ENCODE measurements around the gene SLC9A7.

Gene SLC9A7

GRCh38 chrX:46636223-46636622, 122.7 kb downstream of the SLC9A7 start:
- TF ChIP-seq, protein P1, sequence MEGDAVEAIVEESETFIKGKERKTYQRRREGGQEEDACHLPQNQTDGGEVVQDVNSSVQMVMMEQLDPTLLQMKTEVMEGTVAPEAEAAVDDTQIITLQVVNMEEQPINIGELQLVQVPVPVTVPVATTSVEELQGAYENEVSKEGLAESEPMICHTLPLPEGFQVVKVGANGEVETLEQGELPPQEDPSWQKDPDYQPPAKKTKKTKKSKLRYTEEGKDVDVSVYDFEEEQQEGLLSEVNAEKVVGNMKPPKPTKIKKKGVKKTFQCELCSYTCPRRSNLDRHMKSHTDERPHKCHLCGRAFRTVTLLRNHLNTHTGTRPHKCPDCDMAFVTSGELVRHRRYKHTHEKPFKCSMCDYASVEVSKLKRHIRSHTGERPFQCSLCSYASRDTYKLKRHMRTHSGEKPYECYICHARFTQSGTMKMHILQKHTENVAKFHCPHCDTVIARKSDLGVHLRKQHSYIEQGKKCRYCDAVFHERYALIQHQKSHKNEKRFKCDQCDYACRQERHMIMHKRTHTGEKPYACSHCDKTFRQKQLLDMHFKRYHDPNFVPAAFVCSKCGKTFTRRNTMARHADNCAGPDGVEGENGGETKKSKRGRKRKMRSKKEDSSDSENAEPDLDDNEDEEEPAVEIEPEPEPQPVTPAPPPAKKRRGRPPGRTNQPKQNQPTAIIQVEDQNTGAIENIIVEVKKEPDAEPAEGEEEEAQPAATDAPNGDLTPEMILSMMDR (IDR thresholded peaks at IDR 0.05; ENCODE audit: unreplicated experiment in 3 of 3), result no peak
- Mint-ChIP-seq H3K4me3 (no peak overlapping the region), H3K9me3 (peaks cover 2% of the 10 kb centered on the region), H3K27ac (no peak overlapping the region), H3K4me1 (no peaks in the 10 kb centered on the region), H3K27me3 (ENCODE audit: low read depth) (no peaks in the 10 kb centered on the region), H3K36me3 (ENCODE audit: low read depth) (no peaks in the 10 kb centered on the region)

DNA sequence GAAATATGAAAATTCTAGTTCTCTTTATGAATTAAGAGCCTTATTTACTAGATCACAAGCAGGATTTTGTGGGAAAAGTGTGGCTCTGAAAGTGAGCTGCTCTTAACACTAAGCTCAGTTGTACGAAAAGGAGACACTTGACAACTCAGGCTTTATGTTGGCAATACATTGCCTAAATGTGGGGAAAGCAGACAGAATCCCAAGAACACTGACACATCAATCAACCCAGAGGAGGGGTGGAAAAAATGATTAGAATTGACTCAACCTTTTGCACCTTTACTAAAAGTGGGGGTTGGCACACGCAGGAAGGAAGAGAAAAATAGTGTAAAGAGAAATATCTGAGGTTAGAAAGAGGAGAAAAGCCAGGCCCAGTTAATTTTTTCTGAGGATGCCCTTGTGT, 123.7 kb downstream of the SLC9A7 start:
- Mint-ChIP-seq H3K36me3 (ENCODE audit: low read depth) (no peaks in the 10 kb centered on the region), H3K27ac (no peak overlapping the region), H3K9me3 (peaks cover 2% of the 10 kb centered on the region), H3K27me3 (ENCODE audit: low read depth) (no peaks in the 10 kb centered on the region), H3K4me3 (no peak overlapping the region), H3K4me1 (no peaks in the 10 kb centered on the region)
- TF ChIP-seq, protein P1 (IDR thresholded peaks at IDR 0.05; ENCODE audit: unreplicated experiment in 3 of 3), result no peak

- no peaks in the 10 kb centered on the region for H3K36me3 Mint-ChIP-seq (ENCODE audit: low read depth)
- TF ChIP-seq, protein P1 (IDR thresholded peaks at IDR 0.05; ENCODE audit: unreplicated experiment in 3 of 3), result no peak
- no peaks in the 10 kb centered on the region for H3K4me1 Mint-ChIP-seq
- H3K27ac Mint-ChIP-seq, result no peak overlapping the region
- peaks cover 2% of the 10 kb centered on the region for H3K9me3 Mint-ChIP-seq
- no peaks in the 10 kb centered on the region for H3K27me3 Mint-ChIP-seq (ENCODE audit: low read depth)
- no peak overlapping the region for H3K4me3 Mint-ChIP-seq
These were observed 124.3 kb downstream of the SLC9A7 start for GRCh38 chrX:46634577-46634976.

DNA sequence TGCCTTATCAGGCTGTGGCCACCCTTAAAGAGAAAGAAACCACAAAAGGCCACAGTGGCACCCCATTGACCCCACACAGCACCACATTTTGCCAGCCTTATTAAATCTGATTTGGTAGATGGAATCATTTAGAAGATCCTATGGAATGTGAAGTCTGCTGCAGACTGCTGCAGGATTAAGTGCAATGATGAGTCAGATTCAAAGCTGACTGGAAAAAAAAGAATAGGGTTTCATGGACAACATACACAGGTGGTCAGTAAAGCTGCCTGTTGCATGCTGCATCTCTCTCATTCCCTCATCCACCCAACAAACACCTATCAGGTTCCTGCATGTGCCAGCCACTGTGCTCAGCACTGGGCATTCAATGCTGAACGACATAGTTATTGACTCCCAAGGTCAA, 128.8 kb downstream of the SLC9A7 start:
- Mint-ChIP-seq H3K9me3 (peaks cover 5% of the 10 kb centered on the region), H3K4me3 (no peak overlapping the region), H3K4me1 (peaks cover 15% of the 10 kb centered on the region), H3K27ac (no peak overlapping the region), H3K27me3 (ENCODE audit: low read depth) (no peaks in the 10 kb centered on the region), H3K36me3 (ENCODE audit: low read depth) (peaks cover 4% of the 10 kb centered on the region)
- TF ChIP-seq, protein P1 (IDR thresholded peaks at IDR 0.05; ENCODE audit: unreplicated experiment in 3 of 3), result no peak

DNA sequence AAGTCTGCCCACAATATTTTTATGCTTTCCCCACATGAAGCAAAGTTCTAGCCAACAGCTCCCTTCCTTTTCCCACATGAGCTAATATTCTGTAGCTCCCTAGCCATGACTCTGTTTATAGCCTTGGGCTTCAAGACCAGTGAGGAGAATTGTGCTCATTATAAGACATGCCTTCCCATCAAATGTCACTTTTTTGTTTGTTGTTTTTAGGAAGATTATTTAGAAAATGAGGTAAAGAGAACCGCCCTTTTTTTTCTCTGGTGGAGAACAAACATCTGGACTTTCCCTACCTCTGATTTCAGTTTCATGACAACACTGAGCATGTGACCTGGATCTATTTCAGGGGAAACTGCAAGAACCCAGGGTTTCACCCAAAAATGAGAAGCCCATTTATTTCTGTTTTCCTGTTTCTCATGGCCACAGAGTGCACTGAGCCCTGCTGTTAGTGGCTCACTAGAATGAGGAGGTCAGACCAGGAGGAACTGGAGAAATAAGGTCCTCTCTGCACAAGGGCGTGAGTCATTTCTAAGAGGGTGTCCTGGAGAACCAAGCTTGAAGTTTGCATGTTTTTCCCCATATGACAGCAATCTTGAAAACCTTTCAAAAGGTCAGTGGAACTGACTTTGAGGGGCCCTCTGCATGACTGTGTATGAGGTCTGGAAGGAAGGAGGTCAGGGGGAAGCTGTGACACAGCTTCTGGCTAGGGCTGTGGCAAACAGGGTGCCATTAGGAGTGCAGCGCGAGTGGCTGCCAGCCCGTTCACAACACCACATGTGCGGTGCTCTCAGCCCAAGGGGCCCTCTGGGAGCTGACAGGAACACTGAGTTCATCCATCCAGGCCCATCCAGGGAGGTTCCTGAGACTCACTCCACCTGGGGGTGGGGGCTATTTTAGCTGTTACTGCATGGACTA, 130.2 kb downstream of the SLC9A7 start:
- TF ChIP-seq, protein P1 (IDR thresholded peaks at IDR 0.05; ENCODE audit: unreplicated experiment in 3 of 3), result no peak
- H3K27me3 Mint-ChIP-seq (ENCODE audit: low read depth), result no peaks in the 10 kb centered on the region
- H3K4me3 Mint-ChIP-seq, result no peak overlapping the region
- peaks cover 15% of the 10 kb centered on the region for H3K4me1 Mint-ChIP-seq
- peaks cover 4% of the 10 kb centered on the region for H3K36me3 Mint-ChIP-seq (ENCODE audit: low read depth)
- H3K9me3 Mint-ChIP-seq, result peaks cover 5% of the 10 kb centered on the region
- H3K27ac Mint-ChIP-seq, result peak overlapping the region in 1 of 3 experiments; percentile 34

Data from nephron (organoid).